Anterior cingulate cortex (tissue), 58 donors: ENCODE results near the gene C1orf198.
"Not testable (repeated sequence)": the region's sequence is repeated elsewhere in the genome, so short reads cannot be mapped to it uniquely, and the experiment has no call there.

Experiments used
- DNase-seq, 58 donors: peaks; one replicate each; lab custom pipeline; 2025; lab: John Stamatoyannopoulos, UW

The C1orf198 gene

DNA sequence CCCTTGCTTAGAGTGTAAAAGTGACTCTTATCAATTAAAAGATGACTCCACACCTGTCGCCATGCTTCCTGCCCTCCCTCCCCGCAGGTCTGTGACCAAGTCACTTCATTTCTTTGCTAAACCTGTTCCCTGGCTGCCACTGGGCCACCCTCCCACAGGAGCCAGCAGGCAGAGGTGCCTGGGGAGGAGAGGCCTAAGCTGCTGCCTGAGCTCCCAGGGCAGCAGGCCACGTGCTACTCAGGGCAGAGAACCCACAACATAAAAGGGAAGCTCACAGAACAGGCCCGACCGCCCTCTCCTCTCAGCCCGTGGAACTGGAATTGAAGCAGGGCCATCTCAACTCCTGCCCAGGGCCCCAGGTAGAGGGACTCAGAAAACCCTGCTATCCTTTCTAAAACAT is 4.9 kb downstream of the C1orf198 start:
- peak in 34 of 58 donors; percentile 9 to 65 (median 35) for DNase-seq

DNA sequence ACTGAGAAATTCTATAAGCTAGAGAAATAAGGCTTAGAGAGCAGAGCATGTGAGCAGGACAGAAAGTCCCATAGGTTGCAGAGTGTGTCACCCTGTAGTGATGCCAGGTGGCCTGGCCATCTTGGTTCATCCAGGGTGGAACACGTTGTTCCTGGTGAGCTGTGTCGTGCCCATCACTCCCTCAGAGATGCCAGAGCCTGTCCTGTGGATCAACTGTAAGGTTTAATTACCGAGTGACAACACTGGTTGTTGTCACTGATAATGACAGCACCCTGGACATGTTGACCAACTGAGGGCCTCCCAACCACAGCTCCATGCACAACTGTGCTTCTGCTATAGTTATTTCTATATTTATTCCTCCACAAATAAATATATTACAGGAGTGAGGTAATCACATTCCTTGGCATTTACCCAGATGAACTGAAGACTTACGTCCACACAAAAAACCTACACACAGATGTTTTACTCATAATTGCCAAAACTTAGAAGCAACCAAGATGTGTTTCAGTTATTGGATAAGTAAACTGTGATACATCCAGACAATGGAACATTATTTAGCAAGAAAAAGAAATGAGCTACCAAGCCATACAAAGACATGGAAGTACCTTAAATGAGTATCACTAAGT is 6.2 kb downstream of the C1orf198 start:
- DNase-seq, result no peak

DNA sequence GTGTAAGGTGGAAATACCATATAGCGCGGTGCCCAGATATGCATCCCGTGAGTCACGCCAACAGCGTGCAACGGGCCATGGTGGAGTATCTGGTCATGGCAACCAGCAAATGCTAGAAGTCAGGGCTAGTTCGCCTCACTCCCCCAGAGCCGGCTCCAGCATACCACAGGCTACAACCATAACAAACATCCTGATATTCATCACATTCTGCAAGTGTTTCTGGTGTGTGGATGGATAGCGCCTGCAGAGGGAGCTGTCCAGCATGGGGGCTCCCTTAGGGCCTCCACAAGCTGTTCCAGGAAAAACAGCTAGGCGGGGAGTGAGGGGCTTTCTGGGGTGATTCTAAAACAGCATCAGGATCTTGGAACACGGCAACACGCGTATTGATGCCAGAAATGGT is 6.8 kb downstream of the C1orf198 start:
- DNase-seq, result no peak

DNA sequence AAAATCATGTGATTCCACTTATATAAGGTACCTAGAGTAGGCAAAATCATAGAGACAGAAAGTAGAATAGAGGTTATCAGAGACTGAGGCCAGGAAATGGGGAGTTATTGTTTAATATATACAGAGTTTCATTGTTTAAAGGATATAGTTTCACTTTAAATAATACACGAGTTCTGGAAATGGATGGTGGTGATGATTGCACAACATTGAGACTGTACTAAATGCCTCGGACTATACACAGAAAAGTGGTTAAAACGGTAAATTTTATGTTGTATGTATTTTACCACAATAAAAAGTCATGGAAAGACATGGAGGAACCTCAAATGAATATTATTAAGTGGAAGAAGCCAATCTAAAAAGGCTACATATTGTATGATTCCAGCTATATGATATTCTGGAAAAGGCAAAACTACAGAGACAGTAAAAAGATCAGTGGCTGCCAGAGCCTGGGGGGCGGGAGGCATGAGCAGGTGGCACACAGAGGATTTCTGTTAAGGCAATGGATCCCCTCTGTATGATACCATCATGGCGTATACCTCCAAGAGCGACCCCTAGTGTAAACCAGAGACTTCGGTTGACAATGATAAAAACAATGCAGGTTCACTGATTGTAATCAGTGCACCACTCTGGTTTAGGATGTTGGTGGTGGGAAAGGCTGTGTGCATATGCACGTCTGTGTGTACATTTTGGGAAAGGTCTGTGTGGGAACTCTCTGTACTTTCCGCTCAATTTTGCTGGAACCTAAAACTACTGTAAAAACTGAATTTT is 7.5 kb downstream of the C1orf198 start:
- DNase-seq, result no peak

DNA sequence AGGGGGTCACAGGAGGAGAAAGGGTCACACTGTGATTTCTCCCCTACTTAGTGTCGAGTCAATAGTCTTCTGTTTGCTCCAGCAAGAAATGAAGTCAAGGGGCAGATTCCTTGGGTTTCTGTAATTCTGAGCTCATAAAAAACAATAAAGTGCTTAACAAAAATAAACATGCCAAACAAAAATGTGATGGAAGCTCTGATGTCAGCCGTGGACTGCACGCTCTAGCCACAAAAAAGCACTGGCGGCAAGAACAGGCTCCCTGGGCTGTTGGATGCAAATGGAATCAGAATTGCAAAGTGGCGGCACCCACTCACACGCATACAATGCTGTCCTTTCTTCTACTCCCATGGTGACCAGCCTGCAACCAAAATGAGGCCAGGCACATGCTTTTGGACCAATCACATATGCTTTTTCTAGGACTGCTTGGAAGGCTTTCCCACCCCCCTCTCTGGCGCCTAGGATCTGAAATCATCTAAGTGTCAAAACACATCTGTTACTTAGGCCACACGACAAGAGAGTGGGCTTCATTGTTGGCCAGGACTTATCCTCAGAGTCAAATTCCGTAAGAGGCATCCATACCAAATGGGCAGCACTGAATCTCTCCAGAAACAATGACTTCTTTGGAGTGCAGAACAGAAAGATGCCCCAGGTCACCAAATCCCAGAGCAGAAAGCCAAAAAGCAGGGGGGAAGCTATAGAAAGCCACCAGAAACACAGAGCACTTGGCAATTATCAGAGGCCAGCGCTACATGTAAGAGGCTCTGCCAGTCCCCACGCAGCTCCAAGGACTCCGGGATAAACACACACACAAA is 9.2 kb downstream of the C1orf198 start:
- DNase-seq, result peak in 57 of 58 donors; percentile 20 to 95 (median 83)

DNA sequence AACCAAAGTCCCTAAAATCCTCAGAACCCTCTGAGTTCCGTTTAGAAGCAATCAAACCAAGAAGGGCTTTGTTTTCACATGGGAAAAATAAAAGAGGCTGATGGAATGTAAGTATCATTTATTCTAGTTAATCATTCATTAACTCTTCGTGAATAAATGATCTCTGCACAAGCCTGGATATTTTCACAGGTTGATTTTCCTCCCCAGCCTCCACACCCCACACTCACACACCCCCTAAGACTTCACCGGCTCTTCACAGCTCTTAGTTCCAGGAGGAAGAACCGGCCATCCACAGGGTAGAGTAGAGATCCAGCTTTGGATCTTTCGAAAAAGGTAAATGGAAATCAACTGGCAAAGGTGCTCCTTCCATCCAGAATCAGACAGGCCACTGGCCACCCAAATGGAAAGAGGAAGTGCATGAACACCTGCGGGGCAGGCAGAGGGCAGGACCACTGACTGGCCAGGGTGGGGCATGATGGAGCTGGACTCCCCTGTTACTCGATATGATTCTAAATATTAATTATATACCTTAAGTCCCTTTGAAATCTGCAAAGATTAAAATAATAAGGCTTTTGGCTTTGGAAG is 10.0 kb downstream of the C1orf198 start:
- no peak for DNase-seq

DNA sequence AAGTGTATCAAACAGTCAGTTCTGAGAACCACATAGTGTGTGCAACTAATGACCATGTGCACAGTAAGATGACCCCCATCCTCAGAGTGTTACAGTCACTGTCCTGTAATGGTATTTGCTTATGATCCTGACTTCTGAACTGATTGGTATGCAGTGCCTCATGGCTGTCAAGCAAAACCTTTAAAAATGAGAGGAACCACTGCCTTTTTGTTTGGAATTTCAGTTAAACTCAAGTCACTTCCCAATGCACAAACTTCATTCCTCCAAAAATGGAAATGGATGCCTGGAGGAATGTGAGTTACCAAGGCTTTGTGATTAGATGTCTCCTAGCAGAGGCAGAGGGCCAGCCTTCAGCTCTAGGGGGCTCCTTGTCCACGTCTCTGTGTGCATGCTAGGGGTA is 10.5 kb downstream of the C1orf198 start:
- DNase-seq, result no peak

DNA sequence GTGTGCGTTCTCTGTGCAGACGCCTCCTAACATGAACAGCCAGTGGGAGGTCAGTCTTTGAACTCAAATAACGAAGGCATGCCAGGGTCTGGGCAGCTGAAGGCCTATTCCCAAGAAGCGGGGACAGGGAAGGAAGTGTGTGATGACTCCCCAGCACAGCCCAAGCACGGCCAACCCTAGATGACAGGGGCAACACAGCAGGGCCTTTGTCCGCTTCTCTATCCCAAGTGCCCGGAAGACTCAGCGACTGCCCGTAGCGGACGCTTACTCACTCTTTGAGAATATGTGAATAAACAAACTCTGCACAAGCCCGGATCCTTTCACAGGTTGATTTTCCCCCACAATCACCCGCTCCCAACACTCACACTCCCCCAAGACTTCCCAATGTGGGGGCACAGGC is 11.2 kb downstream of the C1orf198 start:
- peak in 53 of 58 donors; percentile 26 to 93 (median 70) for DNase-seq

DNA sequence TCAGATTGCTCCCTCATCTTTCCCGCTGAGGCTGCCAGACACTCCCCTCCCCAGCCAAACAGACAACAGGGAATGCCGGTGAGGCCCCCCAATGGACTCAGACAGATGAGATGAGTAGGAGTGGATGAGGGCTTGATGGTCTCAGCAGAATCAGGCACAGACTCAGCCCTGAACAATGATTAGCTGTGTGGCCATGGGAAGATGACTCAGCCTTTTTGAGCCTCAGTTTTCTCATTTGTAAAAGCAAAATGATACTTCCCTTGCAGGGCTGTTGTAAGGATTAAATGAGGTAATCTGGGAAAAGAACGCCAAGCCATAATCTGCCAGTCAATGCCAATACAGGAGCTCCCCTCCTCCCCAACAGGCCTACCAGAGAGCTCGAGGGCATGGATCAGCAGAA is 12.4 kb downstream of the C1orf198 start:
- peak in 14 of 58 donors; percentile 12 to 69 (median 34) for DNase-seq

DNA sequence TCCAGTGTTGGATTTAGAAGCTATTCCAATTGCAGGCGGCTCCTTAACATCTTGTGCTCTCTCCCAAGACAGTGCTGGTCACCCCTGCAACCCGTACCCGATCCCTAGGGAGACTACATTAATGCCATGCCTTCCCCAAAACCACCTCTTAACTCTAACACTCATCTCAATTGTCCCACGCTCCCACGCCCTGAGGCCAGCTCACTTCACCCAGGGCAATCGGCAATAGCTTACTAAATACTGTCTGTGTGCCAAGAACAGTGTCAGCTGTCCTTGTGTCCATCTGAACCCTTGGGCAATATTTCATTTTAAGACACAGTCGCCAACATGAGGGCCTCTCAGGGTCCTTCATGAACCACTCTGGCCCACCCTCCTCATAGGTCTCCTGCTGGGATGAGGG is 13.9 kb downstream of the C1orf198 start:
- DNase-seq, result no peak

DNA sequence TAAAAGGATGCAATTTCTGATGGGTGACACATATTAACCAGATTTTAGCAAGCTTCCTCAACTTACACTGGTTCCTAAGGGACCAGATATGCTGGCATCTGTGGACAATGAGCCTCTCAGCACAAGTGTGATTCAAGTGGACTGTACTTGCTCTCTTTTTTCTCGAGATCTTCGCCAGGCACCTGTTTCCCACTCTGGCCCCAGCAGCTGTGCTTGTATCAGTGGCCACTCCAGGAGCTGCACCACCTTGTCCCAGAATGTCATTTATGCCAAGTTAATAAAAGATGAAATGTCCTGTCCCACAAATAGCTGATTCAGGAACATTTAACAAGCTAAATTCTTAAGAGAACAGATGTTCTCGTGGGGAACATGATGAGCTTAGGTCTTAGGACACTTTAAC is 14.6 kb downstream of the C1orf198 start:
- no peak for DNase-seq

DNA sequence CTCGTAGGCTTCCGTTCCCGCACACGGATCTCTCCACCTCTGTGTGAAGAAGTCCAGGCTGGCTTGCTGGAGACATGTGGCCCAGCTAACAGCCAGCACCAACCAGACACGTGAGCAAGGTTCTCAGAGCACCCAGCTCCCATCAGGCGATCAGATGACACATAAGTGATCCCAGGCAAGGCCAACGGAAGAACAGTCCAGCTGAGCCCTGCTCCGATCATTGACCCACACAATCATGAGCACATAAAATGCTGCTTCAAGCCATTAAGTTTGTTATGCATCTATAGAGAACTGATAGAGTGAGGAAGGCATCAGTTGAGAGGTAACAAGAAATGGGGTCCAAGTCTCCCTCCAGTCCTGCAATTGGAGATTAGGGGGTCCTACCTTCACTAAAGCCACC is 15.4 kb downstream of the C1orf198 start:
- no peak for DNase-seq

DNA sequence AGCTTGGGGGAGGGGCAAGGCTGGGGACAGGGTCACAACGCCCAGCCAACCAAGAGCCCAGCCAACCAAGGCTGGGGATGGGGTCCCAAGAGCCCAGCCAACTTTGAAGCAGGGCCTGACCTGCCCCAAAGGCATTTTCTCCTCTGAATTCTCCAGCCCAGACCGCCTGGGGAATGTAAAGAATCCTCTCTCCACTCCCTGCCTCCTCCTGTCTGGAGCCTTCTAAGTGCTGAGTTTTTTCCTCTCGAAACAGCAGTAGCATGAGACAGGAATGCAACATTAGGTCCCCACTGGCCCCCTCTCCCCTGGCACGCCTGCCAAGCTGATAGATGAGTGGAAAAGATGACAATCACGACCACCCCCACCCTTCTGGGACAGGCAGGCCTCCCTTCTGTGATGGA is 17.0 kb downstream of the C1orf198 start:
- DNase-seq, result no peak

DNA sequence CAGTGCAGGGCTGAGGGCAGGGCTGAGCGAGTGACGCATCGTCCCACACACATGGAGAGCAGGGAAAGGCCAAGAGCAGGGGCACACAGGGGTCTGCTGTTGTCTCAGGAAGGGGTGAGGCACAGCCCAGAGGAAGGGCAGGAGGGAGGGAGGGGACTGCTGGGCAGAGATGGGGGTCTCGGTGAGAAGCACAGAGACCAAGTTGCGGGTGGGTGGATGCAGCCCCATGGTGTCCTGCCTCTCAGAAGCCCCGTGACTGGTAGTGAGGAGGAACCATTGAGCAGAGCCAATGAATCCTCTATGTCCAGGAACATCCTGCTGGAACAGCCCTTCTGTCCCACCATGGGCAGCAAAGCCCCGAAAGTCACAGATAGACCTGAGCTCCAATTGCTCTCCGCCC is 17.8 kb downstream of the C1orf198 start:
- DNase-seq, result no peak

DNA sequence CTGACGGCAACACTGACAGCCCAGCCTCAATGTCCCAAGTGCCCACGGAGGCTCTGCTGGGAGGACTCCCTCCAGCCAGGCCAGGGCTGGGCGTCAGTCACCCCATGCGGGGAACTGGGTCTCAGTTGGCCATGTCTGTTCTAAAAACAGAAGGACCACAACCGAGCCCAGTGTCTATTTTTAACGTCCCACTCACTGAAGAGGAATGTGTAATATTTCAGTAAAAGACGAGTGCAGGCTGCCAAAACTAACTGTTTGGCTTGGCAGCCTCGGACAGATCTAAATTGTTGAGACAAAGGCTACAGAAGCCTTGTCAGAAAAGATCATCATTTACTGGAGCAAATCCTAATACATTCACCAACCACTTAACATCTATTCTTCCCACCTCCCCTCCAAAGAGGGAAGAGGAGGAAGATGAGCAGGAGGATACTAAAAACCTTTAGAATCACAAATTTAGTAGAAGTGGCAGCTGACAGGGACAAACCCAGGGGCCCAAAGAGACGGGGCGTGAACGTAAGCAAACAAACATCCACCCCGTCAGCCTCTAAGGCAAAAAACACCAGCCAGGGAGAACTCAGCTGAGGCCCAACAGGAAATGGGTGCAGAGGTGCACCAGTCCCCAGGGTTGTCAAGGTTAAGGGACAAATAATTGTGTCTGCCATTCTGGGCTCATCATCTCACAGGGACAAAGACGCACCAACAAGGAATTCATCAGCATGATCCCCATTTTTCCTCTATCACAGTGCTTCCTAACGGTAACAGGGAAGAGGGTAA is 18.7 kb downstream of the C1orf198 start:
- peak in 18 of 58 donors; percentile 13 to 58 (median 28) for DNase-seq

DNA sequence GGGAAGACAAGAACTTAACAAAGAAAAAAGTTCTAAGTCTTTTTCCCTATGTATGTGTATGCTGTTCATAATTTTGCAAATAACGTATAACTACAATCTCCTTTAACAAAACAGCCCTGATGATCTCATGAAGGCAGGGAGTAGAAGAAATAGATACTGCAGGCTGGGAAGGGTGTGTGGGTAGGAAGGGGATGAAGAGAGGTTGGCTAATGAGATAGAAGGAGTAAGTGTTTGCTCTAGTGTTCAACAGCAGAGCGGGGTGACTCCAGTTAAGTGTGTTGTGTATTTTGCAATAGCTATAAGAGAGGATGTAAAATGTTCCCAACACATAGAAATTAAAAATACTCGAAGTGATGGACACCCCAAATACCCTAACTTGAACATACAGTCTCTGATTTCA is 20.1 kb downstream of the C1orf198 start:
- no peak for DNase-seq

DNA sequence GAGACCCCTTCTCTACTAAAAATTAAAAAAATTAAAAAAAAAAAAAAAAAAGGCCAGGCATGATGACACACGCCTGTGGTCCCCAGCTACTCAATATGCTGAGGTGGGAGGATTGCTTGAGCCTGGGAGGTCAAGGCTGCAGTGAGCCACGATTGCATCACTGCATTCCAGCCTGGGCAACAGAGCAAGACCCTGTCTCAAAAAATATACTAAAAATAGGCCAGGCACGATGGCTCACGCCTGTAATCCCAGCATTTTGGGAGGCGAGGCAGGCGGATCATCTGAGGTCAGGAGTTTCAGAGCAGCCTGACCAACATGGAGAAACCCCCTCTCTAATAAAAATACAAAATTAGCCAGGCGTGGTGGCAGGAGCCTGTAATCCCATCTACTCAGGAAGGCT is 23.1 kb downstream of the C1orf198 start:
- DNase-seq, result not testable (repeated sequence)

DNA sequence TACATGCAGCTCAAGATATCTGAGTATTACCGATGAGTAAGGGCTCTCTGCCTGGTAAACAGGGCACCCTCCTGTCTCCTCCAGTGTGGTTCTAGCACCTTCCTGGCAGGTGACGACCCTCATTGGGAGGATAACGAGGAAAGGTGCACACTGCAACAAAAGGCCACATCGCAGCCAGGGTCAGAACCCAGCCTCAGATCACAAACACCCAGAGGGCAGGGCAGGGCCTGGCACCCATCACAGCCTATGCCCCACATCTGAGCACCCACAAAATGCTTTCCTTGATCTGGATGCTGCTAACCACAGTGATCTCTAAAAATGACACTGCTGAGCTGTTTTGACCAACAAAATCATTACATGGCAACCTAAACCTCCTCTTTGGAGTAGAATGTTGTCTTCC is 23.8 kb downstream of the C1orf198 start:
- DNase-seq, result no peak

DNA sequence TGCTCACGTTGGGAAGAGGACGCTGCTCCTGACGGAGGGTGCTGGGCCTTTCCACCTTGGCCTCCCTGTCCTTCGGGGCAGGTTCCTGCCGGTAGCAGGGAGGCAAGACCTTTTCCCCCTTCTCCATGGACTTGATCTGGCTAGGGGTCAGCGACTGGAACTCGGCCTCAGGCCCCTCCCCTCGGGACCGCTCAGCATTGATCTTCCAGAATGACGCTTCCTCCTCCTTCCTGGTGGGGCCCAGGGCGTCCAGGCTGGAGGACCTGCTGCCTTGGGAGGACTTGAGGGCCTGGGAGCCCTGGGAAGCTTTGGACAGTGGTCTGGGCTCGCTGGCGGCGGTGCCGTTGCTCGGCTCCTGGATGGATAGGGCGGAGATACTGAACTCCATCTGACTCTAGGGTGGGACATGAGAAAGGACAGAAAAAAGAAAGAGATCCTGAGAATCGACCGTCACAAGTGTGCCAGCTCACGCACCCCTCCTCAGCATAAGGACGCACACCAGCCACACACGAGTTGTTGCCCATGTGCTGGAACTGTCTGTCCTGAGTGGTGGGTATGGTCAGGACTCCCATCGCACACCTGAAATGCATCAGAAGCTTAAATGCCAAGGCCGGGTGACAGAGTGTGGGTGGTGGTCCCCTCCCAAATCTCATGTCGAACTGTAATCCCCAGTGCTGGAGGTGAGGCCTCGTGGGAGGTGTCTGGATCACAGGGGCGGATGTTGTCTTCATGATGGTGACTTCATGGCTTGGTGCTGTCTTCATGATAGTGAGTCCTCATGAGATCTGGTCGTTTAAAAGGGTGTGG is 24.6 kb downstream of the C1orf198 start:
- DNase-seq, result no peak
